Stimulated activated CD8-positive, alpha-beta memory T cell treated with anti-CD3 and anti-CD28 coated beads, Interleukin-7, amount 100 ng/mL, for 48 hours (primary cell): ENCODE measurements around the gene MAN1B1.
"Not testable (repeated sequence)": the region's sequence is repeated elsewhere in the genome, so short reads cannot be mapped to it uniquely, and the experiment has no call there.

Experiments
- DNase-seq, 2 donors: peaks; one replicate each; pipeline ENCODE4 v3.0.0-alpha.2; 2020; ENCODE audit warnings: low read depth in 1 of 2; ENCODE audit errors: extremely low read depth in 1 of 2

Gene MAN1B1

DNA sequence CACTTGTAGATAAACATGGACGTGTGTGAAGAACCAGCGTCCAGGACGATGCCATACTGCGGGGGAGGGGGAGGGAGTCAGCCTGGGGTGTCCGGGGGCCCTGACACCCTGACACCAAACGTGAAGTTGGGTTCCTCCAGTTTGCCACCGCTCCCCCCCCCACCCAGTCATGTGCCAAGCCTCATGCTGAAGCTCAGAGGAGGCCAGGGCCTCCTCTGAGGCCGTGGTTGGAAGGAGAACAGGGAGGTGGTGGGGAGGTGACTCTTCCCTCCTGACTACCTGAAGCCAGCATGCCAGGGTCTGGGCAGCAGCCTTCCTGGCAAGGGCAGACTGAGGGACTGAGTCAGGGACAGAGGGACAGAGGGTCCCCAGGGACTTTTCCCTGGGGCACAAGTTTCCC lies 34.5 kb upstream of the MAN1B1 start:
- DNase-seq, result no peak

DNA sequence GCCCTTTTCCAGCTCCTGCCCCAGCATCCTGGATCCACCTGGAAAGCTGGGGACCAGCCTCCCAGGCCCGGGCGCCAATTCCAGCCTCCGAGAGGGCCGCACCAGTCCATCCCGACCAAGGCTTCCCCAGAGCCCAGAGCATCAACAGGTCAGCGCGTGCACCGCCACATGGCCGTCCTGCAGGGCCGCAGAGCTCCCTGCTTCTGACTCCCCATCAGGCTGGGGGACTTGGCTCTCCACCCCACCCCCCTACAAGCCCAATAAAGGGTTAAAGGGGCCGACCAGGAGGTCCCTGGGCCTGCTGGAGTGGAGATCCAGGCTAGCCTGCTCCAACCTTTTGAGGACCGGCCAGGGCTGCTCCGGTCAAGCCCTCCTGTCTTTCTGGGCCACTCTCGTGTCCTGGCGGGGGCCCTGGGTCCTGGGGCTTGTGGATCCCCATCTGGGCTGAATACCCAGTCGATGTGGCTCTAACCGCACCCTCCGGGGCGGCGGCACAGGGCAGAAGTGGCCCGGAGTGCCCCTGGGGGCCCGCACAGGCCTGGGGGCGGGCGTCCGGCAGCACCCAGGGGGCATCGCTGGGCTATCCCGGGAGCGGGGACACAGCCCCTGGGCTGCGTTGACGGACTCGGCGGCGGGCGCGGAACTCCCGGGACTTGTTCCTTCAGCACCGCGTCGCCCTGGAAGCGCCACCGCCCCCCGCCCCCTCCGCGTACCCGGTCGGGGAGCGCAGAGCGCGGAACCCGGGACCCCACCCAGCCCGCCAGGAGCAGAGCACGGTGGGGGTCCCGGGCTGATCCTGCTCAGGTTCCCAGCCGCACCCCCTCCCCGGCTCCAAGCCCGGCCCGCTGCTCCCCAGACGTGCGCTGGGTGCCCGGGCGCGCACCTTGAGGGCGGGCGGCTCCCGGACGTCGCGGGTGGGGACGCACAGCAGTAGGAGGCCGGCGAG lies 33.5 kb upstream of the MAN1B1 start:
- DNase-seq, result no peak

DNA sequence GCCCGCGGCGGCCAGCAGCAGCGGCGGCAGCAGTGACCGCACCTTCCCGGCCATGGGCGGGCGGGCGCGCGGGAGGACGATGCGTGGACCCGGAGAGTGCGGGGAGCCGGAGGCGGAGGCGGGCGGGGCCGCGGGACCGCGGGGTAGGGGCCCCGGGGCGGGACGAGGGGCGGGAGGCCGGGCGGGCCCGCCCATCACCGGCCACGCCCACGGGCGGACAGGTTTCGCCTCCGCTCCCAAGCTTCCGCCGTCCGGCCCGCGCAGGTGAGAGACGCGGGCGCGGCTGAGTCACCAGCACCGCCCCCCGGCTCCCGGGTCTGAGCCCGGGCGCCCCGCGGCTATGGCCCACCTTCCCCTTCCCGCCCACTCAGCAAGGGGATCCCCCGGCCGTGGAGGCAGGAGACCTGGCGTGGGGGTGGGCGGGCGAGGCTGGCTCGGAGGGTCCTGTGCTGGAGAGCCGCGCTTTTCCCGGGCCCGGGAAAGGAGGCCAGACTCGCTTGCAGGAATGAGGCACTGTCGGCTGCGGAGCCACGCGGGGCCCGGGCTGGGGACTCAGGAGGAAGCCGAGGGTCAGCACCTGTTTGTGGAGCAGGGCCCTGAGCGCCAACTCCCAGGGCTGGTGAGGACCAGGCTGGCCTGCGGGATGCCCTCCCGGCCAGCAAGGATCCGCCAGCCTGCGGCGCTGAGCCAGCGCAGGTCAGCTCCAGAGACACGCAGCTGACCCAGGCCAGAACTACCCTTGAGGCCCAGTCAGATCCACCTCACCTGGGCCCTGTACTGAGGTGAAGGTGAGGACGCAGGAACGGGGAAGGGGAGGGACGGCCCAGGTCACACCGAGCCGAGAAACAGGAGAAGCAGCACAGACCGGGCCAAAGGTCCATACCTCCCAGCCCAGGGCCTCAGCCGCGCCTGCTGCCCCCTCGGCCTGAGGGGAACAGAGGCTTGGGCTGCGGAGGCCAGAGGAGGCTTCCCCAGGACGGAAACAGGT lies 32.5 kb upstream of the MAN1B1 start, which contains the start of gene ENTPD2:
Gene ENTPD2, minus strand, starts transcription at position 118 of the 988 bp plus-strand sequence. Its CDS starts 64 bp downstream, at position 54.
- DNase-seq, result no peak

DNA sequence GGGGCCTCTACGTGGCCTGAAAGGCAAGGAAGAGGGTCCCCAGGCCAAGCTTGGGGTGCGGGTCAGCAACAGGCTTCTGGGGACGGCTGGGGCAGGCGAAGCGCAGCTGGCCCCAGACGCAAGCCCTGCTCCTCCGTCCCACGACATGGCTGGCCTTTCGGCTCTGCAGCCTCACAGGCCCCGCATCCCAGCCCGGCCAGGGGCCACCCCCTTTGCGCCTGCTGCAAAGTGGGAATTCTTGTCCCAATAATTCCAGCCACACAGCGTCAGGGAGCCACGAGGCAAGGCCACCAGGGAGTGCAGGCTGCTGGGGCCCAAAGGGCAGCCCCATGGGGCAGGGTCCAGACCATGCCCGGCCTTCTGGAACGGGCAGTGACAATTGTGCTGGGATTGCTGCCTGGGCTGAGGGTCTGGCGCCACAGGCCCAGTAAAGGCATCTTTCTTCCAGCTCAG lies 31.8 kb upstream of the MAN1B1 start:
- DNase-seq, result no peak

DNA sequence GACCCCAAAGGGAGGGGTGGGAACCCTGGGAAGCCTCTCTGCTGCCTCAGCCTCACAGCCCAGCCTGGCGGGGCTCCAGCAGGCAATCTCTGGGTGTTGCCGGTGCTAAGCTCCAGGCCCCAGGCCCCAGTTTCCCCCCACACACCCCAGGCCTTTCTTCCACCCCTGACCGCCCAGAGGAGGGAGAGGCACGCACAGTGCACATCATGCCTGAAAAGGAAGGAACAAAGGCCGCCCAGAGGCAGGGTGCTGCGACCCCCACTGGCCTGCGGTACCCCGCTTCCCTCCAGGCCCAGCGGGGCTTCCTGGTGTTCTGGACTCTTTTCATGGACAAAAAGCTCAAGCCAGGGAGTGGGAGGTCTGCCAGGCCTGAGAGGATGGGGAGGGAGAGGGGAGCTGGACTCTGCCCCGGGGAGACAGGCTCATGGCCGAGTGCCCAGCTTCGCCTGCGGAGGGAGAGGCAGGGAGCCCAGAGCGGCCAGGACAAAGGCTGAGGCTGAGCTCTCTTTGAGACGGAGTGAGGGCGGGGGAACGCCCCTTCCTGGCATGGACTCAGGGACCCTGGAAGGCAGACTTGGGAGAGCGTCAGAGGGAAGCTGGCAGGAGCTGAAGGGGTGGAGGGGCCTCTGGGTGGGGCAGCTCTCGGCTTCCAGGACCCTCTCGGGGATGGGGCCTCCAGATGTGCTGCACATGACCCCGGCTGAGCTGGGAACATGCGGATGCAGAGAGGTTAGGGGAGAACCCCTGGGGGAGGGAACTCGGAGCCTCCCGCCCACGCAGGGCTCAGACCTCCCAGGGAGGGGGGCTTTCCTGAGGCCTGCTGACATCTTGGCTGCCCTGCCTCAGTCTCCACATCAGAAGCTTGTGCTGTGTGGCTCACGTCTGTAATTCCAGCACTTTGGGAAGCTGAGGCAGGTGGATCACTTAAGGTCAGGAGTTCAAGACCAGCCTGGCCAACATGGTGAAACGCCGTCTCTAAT lies 31.1 kb upstream of the MAN1B1 start:
- DNase-seq, result no peak

DNA sequence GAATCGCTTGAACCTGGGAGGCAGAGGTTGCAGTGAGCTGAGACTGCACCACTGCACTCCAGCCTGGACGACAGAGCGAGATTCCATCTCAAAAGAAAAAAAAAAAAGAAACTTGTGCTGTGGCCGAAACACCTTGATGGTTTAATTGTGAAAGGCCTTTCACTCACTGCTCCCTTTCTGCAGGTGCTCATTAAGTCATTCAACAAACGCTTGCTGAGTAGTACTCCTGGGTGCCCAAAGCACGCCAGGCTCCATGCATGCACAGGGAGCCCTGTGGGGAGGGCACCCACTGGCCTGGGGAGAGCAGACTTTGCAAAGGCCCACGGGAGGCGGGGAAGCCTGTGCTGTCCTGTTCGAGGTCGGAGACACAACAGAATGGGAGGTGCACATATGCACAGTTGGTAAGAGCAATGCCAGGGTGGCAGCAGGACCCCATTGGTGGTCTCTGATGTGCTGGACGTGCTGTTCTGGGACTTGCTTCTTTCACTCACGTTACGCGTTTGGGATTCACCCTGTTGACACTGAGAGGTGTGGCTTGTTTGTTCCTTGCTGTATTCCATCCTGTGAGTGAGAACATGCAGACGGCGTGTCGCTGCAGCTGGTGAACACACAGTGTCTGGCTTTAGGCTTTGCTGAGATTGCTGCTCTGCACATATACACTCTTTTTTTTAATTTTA lies 29.9 kb upstream of the MAN1B1 start:
- DNase-seq, result no peak

DNA sequence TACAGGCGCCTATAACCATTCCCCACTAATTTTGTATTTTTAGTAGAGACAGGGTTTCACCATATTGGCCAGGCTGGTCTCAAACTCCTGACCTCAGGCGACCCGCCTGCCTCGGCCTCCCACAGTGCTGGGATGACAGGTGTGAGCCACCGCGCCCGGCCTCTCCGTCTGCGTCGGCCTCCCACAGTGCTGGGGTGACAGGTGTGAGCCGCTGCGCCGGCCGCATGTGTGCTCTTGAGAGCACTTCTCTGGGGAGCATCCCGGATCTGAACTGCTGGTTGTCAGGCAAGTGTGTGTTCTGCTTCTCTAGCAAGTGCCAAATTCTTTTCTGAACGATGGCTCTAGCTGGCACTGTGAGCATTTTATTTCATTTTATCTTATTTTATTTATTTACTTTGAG lies 29.2 kb upstream of the MAN1B1 start:
- DNase-seq, result no peak

DNA sequence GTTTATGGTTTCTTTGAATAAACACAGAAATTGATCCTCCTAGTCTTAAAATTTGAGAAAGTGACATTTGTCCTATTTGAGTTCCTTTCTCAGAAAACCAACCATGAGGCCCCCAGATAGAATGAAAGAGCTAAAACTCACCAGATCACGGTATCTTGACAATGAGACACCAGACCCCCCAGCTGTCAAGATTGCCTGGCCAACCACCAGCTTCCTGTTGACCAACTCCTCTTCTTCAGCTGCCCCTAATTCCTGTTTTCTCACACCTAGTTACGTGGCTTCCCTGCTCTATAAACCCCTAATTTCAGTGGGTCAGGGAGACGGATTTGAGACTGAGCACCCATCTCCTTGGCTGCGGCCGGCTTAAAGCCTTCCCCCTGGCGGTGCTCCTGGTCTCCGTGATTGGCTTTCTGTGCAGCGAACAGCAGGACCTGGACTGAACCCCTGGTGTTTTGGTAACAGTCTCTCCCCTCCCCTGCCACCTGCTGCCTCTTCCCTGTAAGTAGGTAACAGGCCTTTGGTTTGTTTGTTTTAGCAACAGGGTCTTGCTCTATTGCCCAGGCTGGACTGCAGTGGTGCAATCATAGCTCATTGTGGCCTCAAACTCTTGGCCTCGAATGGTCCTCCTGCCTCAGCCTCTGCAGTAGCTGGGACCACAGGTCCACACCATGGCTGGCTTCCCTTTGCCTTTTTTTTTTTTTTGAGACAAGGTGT lies 28.1 kb upstream of the MAN1B1 start:
- DNase-seq, result no peak

DNA sequence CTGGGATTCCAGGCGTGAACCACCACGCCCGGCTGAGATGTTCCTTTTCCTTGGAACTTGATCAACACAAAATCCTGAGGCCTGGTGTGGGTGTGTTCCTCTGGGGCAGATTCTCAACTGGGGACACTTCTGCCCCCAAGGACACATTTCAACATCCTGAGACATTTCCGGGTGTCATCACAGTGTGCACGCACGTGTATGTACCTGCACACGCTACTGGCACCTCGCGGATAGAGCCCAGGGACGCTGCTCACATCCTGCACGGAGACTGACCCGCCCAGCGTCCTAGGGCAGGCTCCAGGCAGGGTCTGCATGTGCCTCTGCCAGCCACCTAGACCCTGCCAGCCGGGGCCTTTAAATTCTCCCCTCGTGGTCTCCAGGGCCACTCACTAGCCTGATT lies 24.4 kb upstream of the MAN1B1 start:
- DNase-seq, result no peak

DNA sequence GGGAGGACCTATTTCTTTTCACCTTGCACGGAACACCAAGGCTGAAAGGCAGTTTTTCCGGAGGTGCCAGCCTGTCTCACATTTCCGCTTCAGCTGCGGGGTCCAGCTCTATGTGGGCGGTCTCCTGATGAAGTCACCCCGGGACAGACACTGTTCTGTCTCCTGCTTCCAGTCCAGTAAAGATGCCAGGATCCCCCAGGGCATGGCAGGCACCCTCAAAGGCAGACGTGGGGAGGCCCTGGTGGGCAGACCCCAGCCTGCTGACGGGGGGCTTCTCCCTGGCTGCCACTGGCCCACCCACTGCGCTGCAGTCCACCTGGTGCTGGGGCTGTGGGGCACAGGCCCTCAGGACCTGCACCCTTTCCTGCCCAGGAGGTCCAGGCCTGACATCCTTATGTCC lies 24.0 kb upstream of the MAN1B1 start:
- not testable (repeated sequence) for DNase-seq

DNA sequence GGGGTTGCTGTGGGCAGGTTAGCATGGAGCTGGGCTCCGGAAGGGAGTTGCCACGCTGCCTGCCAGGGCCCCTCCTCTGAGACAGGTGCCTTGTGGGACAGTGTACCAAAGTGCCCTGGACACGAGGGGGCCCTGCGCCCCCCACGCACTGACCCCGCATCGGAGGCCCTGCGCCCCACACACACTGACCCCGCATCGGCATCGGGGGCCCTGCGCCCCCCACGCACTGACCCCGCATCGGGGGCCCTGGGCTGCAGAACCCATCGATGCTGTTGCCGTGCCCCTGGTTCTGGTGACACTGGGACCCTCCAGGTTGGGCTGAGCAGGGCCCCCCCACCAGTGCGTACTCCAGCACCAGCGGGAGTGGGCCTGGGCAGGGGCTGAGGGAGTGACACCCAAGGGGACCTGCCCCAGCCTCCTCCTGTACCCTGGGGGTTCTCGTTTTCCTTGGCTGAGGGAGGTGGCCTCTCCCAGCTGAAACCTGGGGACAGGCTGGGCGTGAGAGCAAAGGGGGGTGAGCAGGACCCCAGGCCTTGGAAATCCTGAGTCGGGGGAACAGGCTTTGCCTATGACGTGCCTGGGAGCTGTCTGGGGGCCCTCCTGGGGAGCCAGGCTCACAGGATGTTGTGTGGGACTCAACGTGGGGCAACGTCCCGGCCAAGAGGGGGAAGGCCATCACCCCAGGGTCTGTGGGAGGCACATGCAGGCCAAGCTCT lies 23.3 kb upstream of the MAN1B1 start:
- DNase-seq, result no peak

DNA sequence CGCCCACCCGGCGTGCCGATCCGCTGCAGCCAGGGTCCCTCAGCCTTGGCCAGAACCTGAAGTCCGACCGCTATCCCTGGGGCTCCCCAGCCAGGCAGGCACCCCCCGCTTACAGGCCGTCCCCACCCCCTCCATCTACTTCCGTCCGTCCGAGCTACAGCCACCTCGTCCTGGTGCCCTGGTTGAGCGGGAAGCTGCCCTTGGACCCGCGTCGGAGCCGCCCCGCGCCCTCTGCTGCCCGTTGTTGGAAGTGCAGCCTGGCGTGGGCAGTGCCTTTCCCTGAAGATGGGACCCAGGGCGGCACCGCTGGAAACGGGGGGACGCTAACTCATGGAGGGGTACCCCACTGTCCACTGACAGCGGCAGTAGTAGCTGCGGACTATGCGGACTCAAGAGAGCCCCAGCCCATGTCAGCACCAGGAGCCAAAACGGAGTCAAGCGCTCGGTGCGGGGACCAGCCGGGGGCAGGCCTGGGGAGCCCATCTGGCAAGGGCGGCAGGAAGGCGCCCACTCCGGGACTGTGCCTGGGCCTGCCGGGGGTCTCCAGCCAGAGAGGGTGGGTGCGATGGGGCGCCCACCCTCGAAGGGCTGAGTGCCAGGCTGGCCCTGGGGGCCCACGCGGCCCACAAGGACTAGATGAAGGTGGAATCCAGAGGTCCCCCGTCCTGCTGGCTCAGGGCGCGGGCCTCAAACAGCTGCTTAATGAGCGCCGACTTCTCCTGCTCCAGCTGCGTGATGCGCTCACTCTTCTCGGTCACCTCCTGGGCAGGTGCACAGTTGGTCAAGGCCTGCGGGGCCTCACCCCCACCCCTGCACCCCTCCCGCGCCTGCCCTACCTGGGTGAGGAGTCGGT lies 22.5 kb upstream of the MAN1B1 start:
- no peak for DNase-seq

DNA sequence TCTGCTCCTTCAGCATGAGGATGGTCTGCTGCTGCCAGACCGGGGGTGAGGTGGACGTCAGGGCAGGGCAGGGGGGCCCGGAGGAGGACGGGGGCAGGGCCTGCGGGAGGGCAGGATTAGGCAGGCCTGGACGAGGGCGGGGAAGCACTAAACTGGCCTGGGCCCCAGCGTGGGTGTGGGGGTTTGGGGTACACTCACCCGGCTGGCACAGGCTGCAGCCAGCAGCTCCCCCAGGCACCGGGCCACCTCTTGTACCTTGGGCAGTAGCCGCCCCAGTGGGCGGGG lies 22.0 kb upstream of the MAN1B1 start:
- no peak for DNase-seq

DNA sequence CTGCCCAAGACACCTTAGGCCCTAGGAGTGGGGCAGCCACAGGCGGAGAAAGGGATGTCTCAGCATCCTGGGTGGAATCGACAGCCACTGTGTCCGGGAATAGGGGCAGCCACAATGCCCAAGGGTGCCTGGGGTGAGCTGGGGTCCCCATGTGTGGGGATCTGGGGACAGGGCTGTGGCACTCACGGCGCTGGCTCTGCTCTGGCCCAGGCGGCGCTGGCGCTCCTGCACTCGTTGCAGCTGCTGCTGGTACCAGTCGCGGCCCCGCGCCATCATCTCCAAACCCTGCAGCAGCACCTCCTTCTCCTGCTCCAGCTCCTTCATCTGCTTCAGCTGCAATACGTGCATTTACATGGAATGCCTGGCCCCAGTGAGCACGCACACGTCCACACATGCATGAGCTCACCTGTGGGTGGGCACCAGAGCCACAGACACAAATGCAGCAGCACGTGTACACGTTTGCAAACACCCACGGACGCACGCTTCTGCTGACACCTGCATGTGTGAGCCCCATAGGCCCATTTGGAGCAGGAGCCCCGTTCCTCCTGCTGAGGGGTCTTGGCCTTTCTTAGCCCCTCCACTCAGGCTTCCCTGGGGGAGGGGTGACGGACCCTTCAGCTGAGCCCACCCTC lies 21.3 kb upstream of the MAN1B1 start:
- no peak for DNase-seq

DNA sequence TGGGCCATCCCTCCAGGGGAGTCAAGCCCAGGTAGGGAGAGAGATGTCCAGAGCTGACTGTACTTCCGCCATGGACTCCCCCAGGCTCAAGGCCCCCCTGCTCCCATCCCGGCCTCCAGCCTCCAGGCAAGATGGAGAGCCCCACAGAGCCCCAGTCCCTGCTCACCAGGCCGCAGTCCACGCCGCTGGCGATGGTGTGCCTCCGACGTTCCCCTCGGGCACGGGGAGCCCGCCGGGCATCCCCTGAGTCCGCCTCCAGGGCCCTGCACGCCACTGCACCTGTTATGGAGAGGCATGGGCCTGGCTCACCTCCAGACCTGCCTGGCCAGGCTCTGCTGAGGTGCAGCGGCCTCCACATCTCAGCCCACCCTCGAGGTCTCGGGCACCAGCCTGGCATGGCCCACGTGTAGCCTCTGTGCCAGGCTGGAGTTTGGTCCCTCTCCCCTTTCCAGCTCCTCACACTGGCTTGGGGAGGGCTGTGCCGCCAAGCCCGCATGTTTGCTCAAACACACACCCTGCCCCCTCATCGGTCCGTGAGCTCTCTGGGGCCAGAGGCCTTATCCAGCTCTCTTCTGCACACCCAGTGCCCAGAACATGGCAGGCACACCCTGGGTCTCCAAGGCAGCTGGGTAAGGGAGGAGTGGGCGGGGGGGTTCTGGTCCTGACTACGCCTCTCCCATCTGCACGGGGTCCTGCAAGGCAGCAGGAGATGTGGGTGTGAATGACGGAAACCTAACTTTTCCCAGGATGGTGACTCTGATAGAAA lies 20.5 kb upstream of the MAN1B1 start:
- no peak for DNase-seq

DNA sequence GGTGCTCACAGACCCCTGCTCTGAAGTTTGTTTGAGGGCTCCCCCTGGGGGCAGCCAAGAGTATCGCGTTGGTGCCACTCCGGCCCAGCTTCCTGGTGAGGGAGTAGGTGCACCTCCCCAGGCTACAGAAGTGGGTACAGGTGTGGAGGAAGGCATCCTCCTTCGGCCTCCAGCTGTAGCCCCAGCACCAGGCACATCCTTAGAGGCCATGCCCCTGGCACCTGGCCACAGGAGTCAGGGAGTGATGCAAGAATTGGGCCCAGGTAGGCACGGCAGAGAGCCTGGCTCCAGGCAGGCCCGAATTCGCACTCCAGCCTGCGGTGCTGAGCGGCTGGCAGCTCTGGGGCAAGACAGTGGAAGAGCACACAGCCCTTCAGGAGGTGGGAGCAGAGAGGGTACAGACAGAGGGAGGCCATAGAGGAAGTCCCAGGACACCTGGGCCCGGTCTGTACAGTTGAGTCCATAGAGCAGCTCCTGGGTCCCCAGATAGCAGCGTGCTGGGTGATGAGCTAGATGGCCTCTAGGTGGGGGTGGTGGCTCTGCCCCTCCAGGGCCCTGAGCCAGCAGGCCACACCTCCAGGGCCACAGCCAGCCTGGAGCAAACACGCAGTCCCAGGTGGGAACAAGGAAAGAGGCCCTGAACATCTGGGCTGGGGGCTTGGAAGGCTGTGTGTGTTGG lies 18.8 kb upstream of the MAN1B1 start:
- peak; percentile 64 to 70 for DNase-seq
